Tibial nerve (tissue), 3 donors: ENCODE measurements around the gene SLC31A2.

Source experiments
- POLR2A ChIP-seq, 2 donors: fragments of 450-650 bp; IDR thresholded peaks; one replicate each; pipeline ENCODE4 v1.6.1; 2017; ENCODE audit warnings: antibody characterized with exemption in 2 of 2, mild to moderate bottlenecking in 2 of 2, moderate library complexity in 2 of 2
- TF ChIP-seq, protein P1 (sequence below), 5 experiments: fragments of 200-600 bp in 3 of 5; fragments of 450-650 bp in 2 of 5; sonication (generic) in 3 of 5; IDR thresholded peaks; one replicate each; pipeline ENCODE4 v1.5.1; 2016 to 2019; ENCODE audit warnings: antibody characterized with exemption in 5 of 5, mild to moderate bottlenecking in 3 of 5, moderate library complexity in 2 of 5

DNA sequence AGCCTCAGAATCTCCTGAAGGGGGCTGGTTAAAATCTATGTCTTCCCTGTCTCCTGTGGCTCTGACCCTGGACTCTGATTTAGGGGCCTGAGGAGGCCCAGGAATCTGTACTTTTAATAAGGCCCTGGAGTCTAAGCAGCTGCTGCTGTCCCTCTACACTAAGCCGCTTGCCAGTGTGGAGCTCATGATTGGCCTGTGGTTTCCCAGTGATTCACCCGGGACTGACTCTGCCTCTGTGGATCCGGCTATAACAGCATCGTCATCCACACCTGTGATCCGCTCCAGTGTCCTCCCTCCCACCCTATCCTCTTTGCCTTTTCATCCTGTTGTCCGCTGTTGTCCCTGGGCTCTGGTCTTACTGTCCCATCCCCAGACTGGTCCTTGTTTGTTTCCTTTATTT, 3.7 kb downstream of the SLC31A2 start:
- TF ChIP-seq, protein P1, sequence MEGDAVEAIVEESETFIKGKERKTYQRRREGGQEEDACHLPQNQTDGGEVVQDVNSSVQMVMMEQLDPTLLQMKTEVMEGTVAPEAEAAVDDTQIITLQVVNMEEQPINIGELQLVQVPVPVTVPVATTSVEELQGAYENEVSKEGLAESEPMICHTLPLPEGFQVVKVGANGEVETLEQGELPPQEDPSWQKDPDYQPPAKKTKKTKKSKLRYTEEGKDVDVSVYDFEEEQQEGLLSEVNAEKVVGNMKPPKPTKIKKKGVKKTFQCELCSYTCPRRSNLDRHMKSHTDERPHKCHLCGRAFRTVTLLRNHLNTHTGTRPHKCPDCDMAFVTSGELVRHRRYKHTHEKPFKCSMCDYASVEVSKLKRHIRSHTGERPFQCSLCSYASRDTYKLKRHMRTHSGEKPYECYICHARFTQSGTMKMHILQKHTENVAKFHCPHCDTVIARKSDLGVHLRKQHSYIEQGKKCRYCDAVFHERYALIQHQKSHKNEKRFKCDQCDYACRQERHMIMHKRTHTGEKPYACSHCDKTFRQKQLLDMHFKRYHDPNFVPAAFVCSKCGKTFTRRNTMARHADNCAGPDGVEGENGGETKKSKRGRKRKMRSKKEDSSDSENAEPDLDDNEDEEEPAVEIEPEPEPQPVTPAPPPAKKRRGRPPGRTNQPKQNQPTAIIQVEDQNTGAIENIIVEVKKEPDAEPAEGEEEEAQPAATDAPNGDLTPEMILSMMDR (IDR thresholded peaks at IDR 0.05): no peak
- TF ChIP-seq POLR2A (IDR thresholded peaks at IDR 0.05): no peak
